Type B pancreatic cell (in vitro differentiated cells): ENCODE results near the gene COL23A1. TPM values are rescaled to one million over a fixed set of nuclear protein-coding genes. Genes with fewer than 3 reads are reported as not detected.
A peak's percentile ranks its signal among the peaks of the same experiment; 100 is the strongest.

Experiments
- DNase-seq: peaks from one replicate; pipeline ENCODE4 v3.0.0; 2021; ENCODE audit warnings: mixed read lengths; ENCODE audit not compliant: unreplicated experiment; ENCODE audit errors: extremely low spot score
- H3K27ac Mint-ChIP-seq: 2 replicates; pipeline ENCODE4 v1.8.0; 2021; ENCODE audit warnings: mild to moderate bottlenecking, mixed read lengths
- H3K27me3 Mint-ChIP-seq: 2 replicates; pipeline ENCODE4 v1.8.0; 2021; ENCODE audit warnings: mixed read lengths
- H3K36me3 Mint-ChIP-seq: 2 replicates; pipeline ENCODE4 v1.8.0; 2021; ENCODE audit warnings: mixed read lengths
- H3K4me1 Mint-ChIP-seq: one replicate; pipeline ENCODE4 v1.8.0; 2021; ENCODE audit warnings: mixed read lengths; ENCODE audit not compliant: unreplicated experiment
- H3K4me3 Mint-ChIP-seq: 2 replicates; pipeline ENCODE4 v1.8.0; 2021; ENCODE audit warnings: mild to moderate bottlenecking, mixed read lengths
- H3K9me3 Mint-ChIP-seq: 2 replicates; pipeline ENCODE4 v1.8.0; 2021; ENCODE audit warnings: mixed read lengths
- total RNA-seq: library from RNA; stranded (reverse); gene quantifications from 2 replicates; pipeline ENCODE4 v1.2.1, GENCODE V29; 2021; ENCODE audit warnings: low replicate concordance
- TF ChIP-seq, protein P1 (sequence below): fragments of 200-600 bp; sonication (generic); conservative IDR thresholded peaks from 2 replicates; pipeline ENCODE4 v1.5.0; 2021; ENCODE audit warnings: antibody characterized with exemption, mild to moderate bottlenecking

COL23A1 gene
- total RNA-seq, 1 donor from 2014 or later = 15.5 TPM

DNA sequence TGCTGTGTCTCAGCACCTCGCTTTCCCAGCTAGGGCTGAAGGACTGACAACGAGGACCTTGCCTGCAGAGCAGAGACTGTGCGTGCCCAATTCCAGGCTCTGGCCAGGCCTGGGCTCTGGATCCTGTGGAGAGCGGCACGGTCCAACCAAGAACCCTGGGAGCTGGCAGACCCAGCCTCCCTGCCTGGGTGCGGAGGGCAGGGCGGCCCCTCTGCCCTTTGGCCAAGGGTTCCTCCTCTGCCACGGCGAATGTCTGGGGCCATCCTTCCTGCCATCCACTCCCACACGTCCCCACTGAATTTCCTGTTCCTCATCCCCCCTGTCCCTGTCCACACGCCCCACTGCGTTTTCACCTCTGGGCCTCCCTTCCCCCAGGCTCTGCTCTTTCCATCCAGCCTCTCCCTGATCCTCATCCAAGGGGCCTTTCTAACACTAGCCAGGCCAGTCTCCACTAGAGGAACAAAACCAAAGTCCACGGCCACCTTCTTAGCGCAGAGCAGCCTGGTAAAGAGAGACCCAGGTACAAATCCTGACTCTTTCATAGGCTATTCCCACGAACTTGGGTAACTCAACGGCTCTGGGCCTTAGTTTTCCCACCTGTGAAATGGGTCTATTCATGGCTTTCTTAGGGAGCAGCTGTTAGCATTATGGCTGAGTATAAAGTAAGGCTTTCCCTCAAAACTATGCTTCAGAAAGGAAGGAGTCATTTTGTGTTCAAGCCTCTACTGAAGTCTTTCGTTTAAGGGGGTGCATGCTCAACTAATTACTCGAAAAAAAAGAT lies 262.1 kb downstream of the COL23A1 start:
- no peak overlapping the region for H3K27ac Mint-ChIP-seq
- peaks cover 41% of the 10 kb centered on the region for H3K4me1 Mint-ChIP-seq
- no peak for DNase-seq
- H3K9me3 Mint-ChIP-seq = no peaks in the 10 kb centered on the region
- H3K4me3 Mint-ChIP-seq = no peak overlapping the region
- peaks cover 15% of the 10 kb centered on the region for H3K27me3 Mint-ChIP-seq
- H3K36me3 Mint-ChIP-seq = no peaks in the 10 kb centered on the region
- TF ChIP-seq, protein P1, sequence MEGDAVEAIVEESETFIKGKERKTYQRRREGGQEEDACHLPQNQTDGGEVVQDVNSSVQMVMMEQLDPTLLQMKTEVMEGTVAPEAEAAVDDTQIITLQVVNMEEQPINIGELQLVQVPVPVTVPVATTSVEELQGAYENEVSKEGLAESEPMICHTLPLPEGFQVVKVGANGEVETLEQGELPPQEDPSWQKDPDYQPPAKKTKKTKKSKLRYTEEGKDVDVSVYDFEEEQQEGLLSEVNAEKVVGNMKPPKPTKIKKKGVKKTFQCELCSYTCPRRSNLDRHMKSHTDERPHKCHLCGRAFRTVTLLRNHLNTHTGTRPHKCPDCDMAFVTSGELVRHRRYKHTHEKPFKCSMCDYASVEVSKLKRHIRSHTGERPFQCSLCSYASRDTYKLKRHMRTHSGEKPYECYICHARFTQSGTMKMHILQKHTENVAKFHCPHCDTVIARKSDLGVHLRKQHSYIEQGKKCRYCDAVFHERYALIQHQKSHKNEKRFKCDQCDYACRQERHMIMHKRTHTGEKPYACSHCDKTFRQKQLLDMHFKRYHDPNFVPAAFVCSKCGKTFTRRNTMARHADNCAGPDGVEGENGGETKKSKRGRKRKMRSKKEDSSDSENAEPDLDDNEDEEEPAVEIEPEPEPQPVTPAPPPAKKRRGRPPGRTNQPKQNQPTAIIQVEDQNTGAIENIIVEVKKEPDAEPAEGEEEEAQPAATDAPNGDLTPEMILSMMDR = no peak

DNA sequence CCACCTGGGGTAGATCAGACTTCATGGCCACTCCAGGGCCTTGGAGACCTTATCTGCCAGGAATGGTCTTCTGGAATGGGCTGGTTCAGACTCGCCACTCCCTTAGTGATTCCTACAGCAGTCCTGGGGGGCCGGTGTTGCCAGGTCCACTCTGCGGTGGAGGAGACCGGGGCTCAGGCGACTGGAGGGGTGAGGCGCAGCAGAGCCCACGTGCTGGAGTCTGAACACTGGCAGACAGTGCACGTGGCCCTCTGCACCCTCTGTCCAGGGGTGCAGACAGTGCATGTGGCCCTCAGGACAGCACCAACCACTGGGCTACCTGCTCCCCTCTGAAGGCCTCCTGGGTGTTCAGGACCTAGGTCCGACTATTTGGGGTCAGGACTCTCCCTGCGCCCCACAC lies 262.7 kb downstream of the COL23A1 start:
- no peak for DNase-seq
- no peaks in the 10 kb centered on the region for H3K36me3 Mint-ChIP-seq
- no peak overlapping the region for H3K27ac Mint-ChIP-seq
- TF ChIP-seq, protein P1 = no peak
- H3K27me3 Mint-ChIP-seq = peaks cover 15% of the 10 kb centered on the region
- no peak overlapping the region for H3K4me3 Mint-ChIP-seq
- H3K9me3 Mint-ChIP-seq = no peaks in the 10 kb centered on the region
- peaks cover 39% of the 10 kb centered on the region for H3K4me1 Mint-ChIP-seq

DNA sequence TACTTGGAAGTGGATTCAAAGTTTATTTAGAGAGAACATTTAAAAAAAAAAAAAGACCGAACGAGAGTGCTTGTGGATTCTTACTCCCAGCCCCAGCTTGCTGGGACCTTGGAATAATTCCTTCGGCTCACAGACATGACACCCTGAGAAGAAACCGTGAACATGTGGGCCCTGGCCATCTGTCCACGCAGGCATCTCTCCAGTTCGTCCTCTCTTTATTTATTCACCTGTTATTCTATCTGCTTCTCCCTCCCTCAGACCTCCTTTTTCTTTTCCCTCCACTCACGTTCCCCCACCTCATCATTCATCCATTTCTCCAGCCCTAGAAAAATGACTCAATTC lies 263.8 kb downstream of the COL23A1 start:
- TF ChIP-seq, protein P1 = no peak
- H3K9me3 Mint-ChIP-seq = no peaks in the 10 kb centered on the region
- peaks cover 15% of the 10 kb centered on the region for H3K27me3 Mint-ChIP-seq
- DNase-seq = no peak
- peaks cover 35% of the 10 kb centered on the region for H3K4me1 Mint-ChIP-seq
- no peaks in the 10 kb centered on the region for H3K36me3 Mint-ChIP-seq
- H3K27ac Mint-ChIP-seq = no peak overlapping the region
- peak overlapping the region; percentile 2 for H3K4me3 Mint-ChIP-seq

DNA sequence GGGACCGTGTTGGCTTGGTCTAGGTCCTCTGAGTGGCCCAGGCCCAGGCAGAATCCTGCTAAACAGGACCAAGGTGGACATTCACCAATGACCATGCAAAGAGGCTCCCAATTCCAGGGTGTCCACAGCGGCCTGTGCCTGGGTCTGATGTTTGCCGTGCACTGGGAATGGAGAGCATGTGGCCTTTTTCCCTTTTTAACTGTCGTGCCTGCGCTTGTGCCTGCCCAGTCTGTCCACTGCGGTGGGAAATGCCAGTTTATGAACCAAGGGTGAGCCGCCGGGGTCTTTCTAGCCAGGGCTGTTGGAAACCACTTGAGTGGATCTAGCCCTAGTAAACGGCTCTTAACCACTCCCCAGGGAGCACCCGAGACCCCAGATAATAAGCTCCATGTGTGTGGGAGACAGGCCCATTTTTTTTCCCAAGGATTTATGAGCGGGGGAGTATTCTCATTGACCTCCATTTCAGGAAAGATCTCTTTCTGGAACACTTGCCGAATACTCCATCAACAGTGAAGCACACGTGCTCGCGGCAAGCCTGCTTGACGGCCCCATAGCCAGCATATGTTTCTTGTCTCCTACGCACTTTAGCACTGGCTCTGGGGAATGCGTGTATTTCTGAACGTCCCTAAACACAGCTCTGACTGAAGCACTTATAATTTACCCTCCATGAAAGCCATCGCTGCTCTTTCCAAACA lies 264.4 kb downstream of the COL23A1 start:
- no peak for DNase-seq
- TF ChIP-seq, protein P1 = no peak
- Mint-ChIP-seq H3K4me3 (peak overlapping the region; percentile 2), H3K27ac (no peak overlapping the region), H3K9me3 (no peaks in the 10 kb centered on the region), H3K4me1 (peaks cover 30% of the 10 kb centered on the region), H3K36me3 (no peaks in the 10 kb centered on the region), H3K27me3 (peaks cover 15% of the 10 kb centered on the region)

DNA sequence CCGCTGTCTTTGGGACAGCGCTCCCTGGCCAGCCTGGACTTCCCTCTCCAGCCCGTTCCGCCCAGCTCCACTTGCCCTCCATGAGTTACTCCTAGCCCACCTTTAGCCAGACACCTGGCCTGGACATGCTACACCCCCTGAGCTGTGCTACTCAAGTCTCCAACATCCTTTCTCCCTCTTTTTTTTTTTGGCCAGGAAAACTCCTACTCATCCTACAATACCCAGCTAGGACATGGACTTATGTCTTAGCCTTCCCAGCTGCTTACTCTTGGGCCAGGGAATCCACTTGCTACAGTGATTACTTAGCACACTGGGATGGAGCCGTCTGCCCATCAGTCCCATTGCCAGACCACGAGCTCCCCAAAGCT lies 264.9 kb downstream of the COL23A1 start:
- Mint-ChIP-seq H3K4me1 (peaks cover 26% of the 10 kb centered on the region), H3K27me3 (peaks cover 12% of the 10 kb centered on the region), H3K27ac (no peak overlapping the region), H3K36me3 (no peaks in the 10 kb centered on the region), H3K4me3 (no peak overlapping the region), H3K9me3 (no peaks in the 10 kb centered on the region)
- TF ChIP-seq, protein P1 = no peak
- no peak for DNase-seq
